Hematopoietic multipotent progenitor cell treated with erythropoietin and hydrocortisone succinate and interleukin-3 and kit ligand, for 8 days (in vitro differentiated cells): ENCODE measurements around the gene IVD.
A peak's percentile ranks its signal among the peaks of the same experiment; 100 is the strongest.

Experiments
- DNase-seq: peaks from one replicate; pipeline ENCODE4 v3.0.0-alpha.2; 2015

The IVD gene

GRCh38 chr15:40379374-40379773 is 26.2 kb upstream of the IVD start:
- DNase-seq = peak; percentile 42

GRCh38 chr15:40379853-40380252 is 25.7 kb upstream of the IVD start:
- no peak for DNase-seq

- DNase-seq = no peak
Measured at GRCh38 chr15:40380636-40381035, 25.0 kb upstream of the IVD start.

GRCh38 chr15:40381818-40382529 is 23.6 kb upstream of the IVD start:
- no peak for DNase-seq

GRCh38 chr15:40382580-40383456 is 22.8 kb upstream of the IVD start, which contains the start of gene KNSTRN:
Gene KNSTRN (plus strand): TSS chr15:40382721. CDS start chr15:40382836, 115 bp downstream.
- DNase-seq = peak; percentile 96

- DNase-seq = no peak
Measured at GRCh38 chr15:40386480-40386879, 19.1 kb upstream of the IVD start.

GRCh38 chr15:40388941-40389823 is 16.4 kb upstream of the IVD start:
- no peak for DNase-seq

GRCh38 chr15:40389824-40390595 is 15.6 kb upstream of the IVD start:
- DNase-seq = no peak

GRCh38 chr15:40392986-40393948 is 12.3 kb upstream of the IVD start:
- DNase-seq = no peak

GRCh38 chr15:40397688-40398412 is 7.7 kb upstream of the IVD start:
- no peak for DNase-seq

GRCh38 chr15:40398413-40398873 is 7.2 kb upstream of the IVD start:
- peak; percentile 39 for DNase-seq

- DNase-seq = no peak
Measured at GRCh38 chr15:40399370-40399769, 6.2 kb upstream of the IVD start.

GRCh38 chr15:40407330-40407990 is 1.9 kb downstream of the IVD start:
- no peak for DNase-seq

- no peak for DNase-seq
Measured at GRCh38 chr15:40409366-40409765, 3.8 kb downstream of the IVD start.

GRCh38 chr15:40410476-40410875 is 4.9 kb downstream of the IVD start:
- DNase-seq = no peak

- DNase-seq = no peak
Measured at GRCh38 chr15:40412095-40412759, 6.6 kb downstream of the IVD start.

GRCh38 chr15:40413036-40413435 is 7.4 kb downstream of the IVD start:
- no peak for DNase-seq

- DNase-seq = no peak
Measured at GRCh38 chr15:40414816-40415215, 9.2 kb downstream of the IVD start.

GRCh38 chr15:40415226-40415625 is 9.6 kb downstream of the IVD start:
- DNase-seq = no peak
